AG08396 (cell line): ENCODE data around the gene RPH3AL.

Experiments used
- DNase-seq: peaks from one replicate; pipeline ENCODE4 v3.0.0; 2012; ENCODE audit warnings: low spot score, mixed read lengths

Gene RPH3AL

GRCh38 chr17:353213-353837 is 718 bp upstream of the RPH3AL start:
- DNase-seq = no peak

- no peak for DNase-seq
Observed at GRCh38 chr17:351875-352420, 659 bp downstream of the RPH3AL start.

GRCh38 chr17:351449-351738 is 1.2 kb downstream of the RPH3AL start:
- DNase-seq = no peak

GRCh38 chr17:350706-351448 is 1.7 kb downstream of the RPH3AL start:
- DNase-seq = peak; percentile 73

GRCh38 chr17:349666-350065 is 2.9 kb downstream of the RPH3AL start:
- DNase-seq = no peak

GRCh38 chr17:348692-349425 is 3.7 kb downstream of the RPH3AL start:
- no peak for DNase-seq

- no peak for DNase-seq
Observed at GRCh38 chr17:348012-348411, 4.6 kb downstream of the RPH3AL start.

- no peak for DNase-seq
Observed at GRCh38 chr17:347309-347899, 5.2 kb downstream of the RPH3AL start.

- no peak for DNase-seq
Observed at GRCh38 chr17:345992-346785, 6.4 kb downstream of the RPH3AL start.

- DNase-seq = no peak
Observed at GRCh38 chr17:345261-345660, 7.3 kb downstream of the RPH3AL start.

GRCh38 chr17:343875-344752 is 8.5 kb downstream of the RPH3AL start:
- no peak for DNase-seq

GRCh38 chr17:343211-343610 is 9.4 kb downstream of the RPH3AL start:
- no peak for DNase-seq

- no peak for DNase-seq
Observed at GRCh38 chr17:340074-340473, 12.5 kb downstream of the RPH3AL start.

GRCh38 chr17:339193-340061 is 13.2 kb downstream of the RPH3AL start:
- no peak for DNase-seq

- DNase-seq = no peak
Observed at GRCh38 chr17:338442-339192, 14.0 kb downstream of the RPH3AL start.

- no peak for DNase-seq
Observed at GRCh38 chr17:337866-338265, 14.7 kb downstream of the RPH3AL start.

- no peak for DNase-seq
Observed at GRCh38 chr17:337453-337852, 15.2 kb downstream of the RPH3AL start.

GRCh38 chr17:337022-337420 is 15.6 kb downstream of the RPH3AL start:
- DNase-seq = no peak
